ENCODE data around the gene USPL1. TPM values are rescaled to one million over a fixed set of nuclear protein-coding genes. Genes with fewer than 3 reads are reported as not detected.

USPL1 gene
- total and polyA plus RNA-seq, 4 donors = 4.1 to 13.0 (median 8.2) TPM

- TF ChIP-seq ZBTB33 (IDR thresholded peaks at IDR 0.05) = no peak
Observed at GRCh38 chr13:30634838-30635237, 17.1 kb downstream of the USPL1 start (continued).

- peak overlapping the region in 1 of 2 donors; percentile 7 for H3K27ac ChIP-seq (ENCODE audit: low read depth in 1 of 2, low read length in 2 of 2)
- DNase-seq (ENCODE audit: low spot score) = no peak
- peaks cover 2 to 21% (median 9%) of the 10 kb centered on the region in 4 donors for H3K4me1 ChIP-seq (ENCODE audit: control insufficient read depth in 4 of 4, insufficient read depth in 4 of 4, low read length in 3 of 4)
- peaks cover 2 to 21% (median 19%) of the 10 kb centered on the region in 4 donors for H3K36me3 ChIP-seq (ENCODE audit: control insufficient read depth in 4 of 4, insufficient read depth in 3 of 4, low read depth in 1 of 4, low read length in 3 of 4)
- WGBS = 38% methylated on average over 4 of the region's 4 CpGs
- no peaks in the 10 kb centered on the region for H3K9me3 ChIP-seq (ENCODE audit: control insufficient read depth in 4 of 4, low read length in 3 of 4)
- H3K4me3 ChIP-seq (ENCODE audit: low read depth in 1 of 3, low read length in 3 of 3) = no peak overlapping the region
- TF ChIP-seq REST (IDR thresholded peaks at IDR 0.05) = no peak
- TF ChIP-seq CTCF (IDR thresholded peaks at IDR 0.05; ENCODE audit: low read depth, low read length, missing input control) = no peak
- peak in 1 of 2 donors; percentile 34 for TF ChIP-seq HNF4A (conservative IDR thresholded peaks at IDR 0.05)
- no peak for TF ChIP-seq FOXA2 (IDR thresholded peaks at IDR 0.05)
- TF ChIP-seq RAD21 (IDR thresholded peaks at IDR 0.05) = no peak
- no peak for TF ChIP-seq TAF1 (conservative IDR thresholded peaks at IDR 0.05)
- TF ChIP-seq RXRA (IDR thresholded peaks at IDR 0.05) = no peak
- no peaks in the 10 kb centered on the region for H3K27me3 ChIP-seq (ENCODE audit: control insufficient read depth in 4 of 4, insufficient read depth in 4 of 4, low read length in 3 of 4)
- H3K9ac ChIP-seq (ENCODE audit: low read depth in 1 of 2, low read length in 2 of 2) = no peak overlapping the region
Observed at GRCh38 chr13:30638301-30638700, 20.6 kb downstream of the USPL1 start.

GRCh38 chr13:30639671-30640070, 22.0 kb downstream of the USPL1 start:
- H3K27me3 ChIP-seq (ENCODE audit: control insufficient read depth in 4 of 4, insufficient read depth in 4 of 4, low read length in 3 of 4) = no peaks in the 10 kb centered on the region
- no peak overlapping the region for H3K9ac ChIP-seq (ENCODE audit: low read depth in 1 of 2, low read length in 2 of 2)
- no peak overlapping the region for H3K4me3 ChIP-seq (ENCODE audit: low read depth in 1 of 3, low read length in 3 of 3)
- DNase-seq (ENCODE audit: low spot score) = no peak
- WGBS = 95% methylated on average over 4 of the region's 4 CpGs
- TF ChIP-seq HNF4G (IDR thresholded peaks at IDR 0.05) (no peak), CTCF (IDR thresholded peaks at IDR 0.05; ENCODE audit: low read depth, low read length, missing input control) (no peak), ZBTB33 (IDR thresholded peaks at IDR 0.05) (no peak), SP1 (IDR thresholded peaks at IDR 0.05) (no peak), NR2F2 (IDR thresholded peaks at IDR 0.05) (no peak), HNF4A (conservative IDR thresholded peaks at IDR 0.05) (no peak), JUND (IDR thresholded peaks at IDR 0.05) (no peak), TAF1 (conservative IDR thresholded peaks at IDR 0.05) (no peak), RXRA (IDR thresholded peaks at IDR 0.05) (no peak), EGR1 (IDR thresholded peaks at IDR 0.05; ENCODE audit: low read depth in 2 of 2) (no peak), ATF3 (IDR thresholded peaks at IDR 0.05) (no peak), MAX (IDR thresholded peaks at IDR 0.05) (no peak), FOXA1 (IDR thresholded peaks at IDR 0.05) (no peak), RAD21 (IDR thresholded peaks at IDR 0.05) (no peak), GABPA (IDR thresholded peaks at IDR 0.05 in 1 of 2, conservative IDR thresholded peaks at IDR 0.05 in 1 of 2) (no peak), YY1 (IDR thresholded peaks at IDR 0.05) (no peak), FOXA2 (IDR thresholded peaks at IDR 0.05) (no peak)
- H3K9me3 ChIP-seq (ENCODE audit: control insufficient read depth in 4 of 4, low read length in 3 of 4) = no peaks in the 10 kb centered on the region
- peaks cover 2 to 23% (median 18%) of the 10 kb centered on the region in 4 donors for H3K36me3 ChIP-seq (ENCODE audit: control insufficient read depth in 4 of 4, insufficient read depth in 3 of 4, low read depth in 1 of 4, low read length in 3 of 4)
- H3K27ac ChIP-seq (ENCODE audit: low read depth in 1 of 2, low read length in 2 of 2) = no peak overlapping the region
- H3K4me1 ChIP-seq (ENCODE audit: control insufficient read depth in 4 of 4, insufficient read depth in 4 of 4, low read length in 3 of 4) = peaks cover 2 to 21% (median 8%) of the 10 kb centered on the region in 4 donors

Data from liver (tissue), 9 donors.